Progenitor cell of endocrine pancreas (in vitro differentiated cells): Measurements from ENCODE around the gene HRG. TPM values are rescaled to one million over a fixed set of nuclear protein-coding genes. Genes with fewer than 3 reads are reported as not detected.

Source experiments
- DNase-seq: peaks from one replicate; pipeline ENCODE4 v3.0.0; 2021; ENCODE audit warnings: low spot score; ENCODE audit not compliant: unreplicated experiment
- H3K27ac Mint-ChIP-seq: 2 replicates; pipeline ENCODE4 v1.8.0; 2021; ENCODE audit warnings: mild to moderate bottlenecking, moderate library complexity, mixed read lengths
- H3K27me3 Mint-ChIP-seq: 2 replicates; pipeline ENCODE4 v1.8.0; 2021; ENCODE audit warnings: mixed read lengths
- H3K36me3 Mint-ChIP-seq: 2 replicates; pipeline ENCODE4 v1.8.0; 2022; ENCODE audit warnings: mixed read lengths; ENCODE audit not compliant: insufficient read depth
- H3K4me1 Mint-ChIP-seq: 2 replicates; pipeline ENCODE4 v1.8.0; 2021; ENCODE audit warnings: low read depth, mixed read lengths
- H3K4me3 Mint-ChIP-seq: 2 replicates; pipeline ENCODE4 v1.8.0; 2021; ENCODE audit warnings: low read depth, mild to moderate bottlenecking, moderate library complexity, mixed read lengths
- H3K9me3 Mint-ChIP-seq: 2 replicates; pipeline ENCODE4 v1.8.0; 2021; ENCODE audit warnings: low read depth, mixed read lengths
- CTCF ChIP-seq: fragments of 200-600 bp; sonication (generic); IDR thresholded peaks from one replicate; pipeline ENCODE4 v1.5.0; 2021; ENCODE audit warnings: antibody characterized with exemption, mild to moderate bottlenecking; ENCODE audit not compliant: unreplicated experiment
- total RNA-seq: library from RNA; stranded (reverse); gene quantifications from 2 replicates; pipeline ENCODE4 v1.2.1, GENCODE V29; 2021

Gene HRG
- total RNA-seq, 1 donor from 2014 or later: not detected

DNA sequence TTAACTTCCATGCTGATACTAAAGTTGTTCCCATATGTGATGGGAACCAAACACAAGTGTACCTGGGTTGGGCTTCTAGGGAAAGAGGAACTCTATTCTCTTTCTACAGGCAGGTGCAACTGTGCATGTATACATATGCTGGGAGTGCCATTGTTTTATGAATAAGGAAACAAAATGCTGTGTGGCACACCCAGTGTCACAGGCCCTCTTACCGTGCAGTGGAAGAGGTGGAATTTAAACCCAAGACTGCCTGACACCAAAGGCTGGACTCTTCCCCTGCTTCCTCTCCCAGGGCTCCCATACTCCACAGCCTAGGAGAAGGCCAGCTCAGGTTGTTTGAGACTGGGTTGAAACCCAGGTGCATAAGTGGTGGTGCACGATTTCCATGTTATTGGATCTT is 27.6 kb upstream of the HRG start:
- H3K4me1 Mint-ChIP-seq: peaks cover 32% of the 10 kb centered on the region
- H3K27ac Mint-ChIP-seq: no peak overlapping the region
- TF ChIP-seq CTCF: no peak
- H3K4me3 Mint-ChIP-seq: no peak overlapping the region
- DNase-seq: no peak
- peaks cover 4% of the 10 kb centered on the region for H3K9me3 Mint-ChIP-seq
- H3K27me3 Mint-ChIP-seq: peaks cover 36% of the 10 kb centered on the region
- no peaks in the 10 kb centered on the region for H3K36me3 Mint-ChIP-seq

- Mint-ChIP-seq H3K4me3 (no peak within 1 kb of the TSS), H3K9me3 (peaks cover 1% of the 10 kb centered on the region), H3K27me3 (peaks cover 36% of the 10 kb centered on the region), H3K36me3 (no peaks in the 10 kb centered on the region), H3K27ac (no peak within 1 kb of the TSS), H3K4me1 (peaks cover 20% of the 10 kb centered on the region)
- no peak for TF ChIP-seq CTCF
- DNase-seq: no peak
Observed at GRCh38 chr3:186639778-186640472, 25.9 kb upstream of the HRG start, which contains the start of gene FETUB. TSS of gene FETUB (plus strand) at chr3:186640399. CDS start at chr3:186640461, 62 bp downstream.

- Mint-ChIP-seq H3K4me3 (no peak overlapping the region), H3K27ac (no peak overlapping the region), H3K27me3 (peaks cover 36% of the 10 kb centered on the region), H3K36me3 (no peaks in the 10 kb centered on the region), H3K4me1 (peaks cover 17% of the 10 kb centered on the region), H3K9me3 (no peaks in the 10 kb centered on the region)
- TF ChIP-seq CTCF: no peak
- DNase-seq: no peak
Observed at GRCh38 chr3:186640473-186640818, 25.4 kb upstream of the HRG start.

- Mint-ChIP-seq H3K27ac (no peak overlapping the region), H3K9me3 (no peaks in the 10 kb centered on the region), H3K4me3 (no peak overlapping the region), H3K36me3 (no peaks in the 10 kb centered on the region), H3K27me3 (peaks cover 33% of the 10 kb centered on the region), H3K4me1 (peaks cover 17% of the 10 kb centered on the region)
- DNase-seq: no peak
- no peak for TF ChIP-seq CTCF
Observed at GRCh38 chr3:186640929-186641328, 24.9 kb upstream of the HRG start.

- TF ChIP-seq CTCF: no peak
- no peaks in the 10 kb centered on the region for H3K36me3 Mint-ChIP-seq
- H3K27me3 Mint-ChIP-seq: peaks cover 30% of the 10 kb centered on the region
- no peak for DNase-seq
- H3K4me3 Mint-ChIP-seq: no peak overlapping the region
- no peak overlapping the region for H3K27ac Mint-ChIP-seq
- peaks cover 15% of the 10 kb centered on the region for H3K4me1 Mint-ChIP-seq
- H3K9me3 Mint-ChIP-seq: no peaks in the 10 kb centered on the region
Observed at GRCh38 chr3:186642014-186642413, 23.8 kb upstream of the HRG start.
